Sigmoid colon (tissue), 4 donors: Measurements from ENCODE around the gene DOCK3.

Experiments used
- CTCF ChIP-seq, 4 experiments: fragments of 450-650 bp in 3 of 4; fragments of 200-600 bp in 1 of 4; IDR thresholded peaks; one replicate each; pipeline ENCODE4 v1.5.1; 2016 to 2019; ENCODE audit warnings: antibody characterized with exemption in 4 of 4, mild to moderate bottlenecking in 3 of 4, moderate library complexity in 2 of 4
- EP300 ChIP-seq, 4 donors: sonication (generic); formaldehyde crosslinking; IDR thresholded peaks; one replicate each; pipeline ENCODE4 v1.6.1; 2017; ENCODE audit warnings: antibody characterized with exemption in 4 of 4
- POLR2A ChIP-seq, 2 donors: fragments of 450-650 bp; IDR thresholded peaks; one replicate each; pipeline ENCODE4 v1.6.1; 2016; ENCODE audit warnings: antibody characterized with exemption in 2 of 2, mild to moderate bottlenecking in 2 of 2, moderate library complexity in 2 of 2
- POLR2AphosphoS5 ChIP-seq, 4 donors: sonication (generic); formaldehyde crosslinking; IDR thresholded peaks; one replicate each; pipeline ENCODE4 v1.6.1; 2017; ENCODE audit warnings: antibody characterized with exemption in 4 of 4

GRCh38 chr3:50695031-50695430 lies 20.3 kb downstream of the DOCK3 start:
- TF ChIP-seq POLR2AphosphoS5 (IDR thresholded peaks at IDR 0.05) (no peak), CTCF (IDR thresholded peaks at IDR 0.05) (no peak), POLR2A (IDR thresholded peaks at IDR 0.05) (no peak), EP300 (IDR thresholded peaks at IDR 0.05) (no peak)
